Epidermal melanocyte (primary cell): ENCODE results near the gene SPATA32.

ENCODE experiments used
- DNase-seq: peaks from one replicate; pipeline ENCODE4 v3.0.0; 2011; ENCODE audit warnings: low spot score; ENCODE audit not compliant: insufficient read length

SPATA32 gene

GRCh38 chr17:45294506-45294905, 32.6 kb upstream of the SPATA32 start:
- no peak for DNase-seq

GRCh38 chr17:45293413-45294211, 31.7 kb upstream of the SPATA32 start:
- DNase-seq = peak; percentile 74

GRCh38 chr17:45292696-45293412, 31.0 kb upstream of the SPATA32 start:
- no peak for DNase-seq

- DNase-seq = no peak
Observed at GRCh38 chr17:45291171-45291805, 29.4 kb upstream of the SPATA32 start.

GRCh38 chr17:45290269-45290765, 28.4 kb upstream of the SPATA32 start:
- no peak for DNase-seq

- DNase-seq = no peak
Observed at GRCh38 chr17:45289301-45290268, 27.7 kb upstream of the SPATA32 start.

GRCh38 chr17:45288825-45289224, 26.9 kb upstream of the SPATA32 start:
- no peak for DNase-seq

GRCh38 chr17:45287526-45288500, 25.9 kb upstream of the SPATA32 start:
- DNase-seq = peak; percentile 64

GRCh38 chr17:45286286-45286685, 24.4 kb upstream of the SPATA32 start:
- DNase-seq = no peak

- DNase-seq = no peak
Observed at GRCh38 chr17:45284176-45285140, 22.6 kb upstream of the SPATA32 start.

- no peak for DNase-seq
Observed at GRCh38 chr17:45283711-45284110, 21.8 kb upstream of the SPATA32 start.

- DNase-seq = no peak
Observed at GRCh38 chr17:45282683-45283644, 21.1 kb upstream of the SPATA32 start.

GRCh38 chr17:45279898-45280297, 18.0 kb upstream of the SPATA32 start:
- DNase-seq = no peak

GRCh38 chr17:45277992-45278391, 16.1 kb upstream of the SPATA32 start:
- DNase-seq = peak; percentile 53

- DNase-seq = peak; percentile 93
Observed at GRCh38 chr17:45277216-45277849, 15.4 kb upstream of the SPATA32 start.

- DNase-seq = no peak
Observed at GRCh38 chr17:45276031-45276430, 14.1 kb upstream of the SPATA32 start.

GRCh38 chr17:45274033-45274432, 12.1 kb upstream of the SPATA32 start:
- no peak for DNase-seq
